GM12873 (cell line): Measurements from ENCODE around the gene KL.
A peak's percentile ranks its signal among the peaks of the same experiment; 100 is the strongest.

Source experiments
- TF ChIP-seq, protein P1 (sequence below): IDR thresholded peaks from 2 replicates; pipeline ENCODE4 v1.5.1; 2012; ENCODE audit warnings: low read depth, mild to moderate bottlenecking, moderate library complexity, low read length, control low read depth; ENCODE audit not compliant: insufficient read depth; ENCODE audit errors: missing control alignments

KL gene

DNA sequence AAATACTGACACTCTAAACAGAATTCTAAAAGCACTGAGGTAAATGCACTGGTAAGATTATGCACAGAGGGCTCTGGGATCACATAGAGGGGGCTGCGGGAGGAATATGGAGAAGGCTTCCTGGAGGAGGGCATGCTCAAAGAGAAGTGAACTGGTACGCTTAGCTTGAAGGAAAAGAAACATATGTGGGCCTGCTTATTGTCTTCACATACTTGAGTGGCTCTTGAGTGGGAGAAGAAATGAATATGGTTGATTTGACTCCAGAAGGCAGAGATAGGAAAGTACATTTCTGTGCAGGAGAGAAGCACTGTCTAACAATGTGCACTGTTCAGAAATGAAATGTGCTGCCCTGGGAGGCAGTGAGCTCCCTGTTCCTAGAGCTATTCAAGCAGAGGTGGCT, 91.1 kb downstream of the KL start:
- TF ChIP-seq, protein P1, sequence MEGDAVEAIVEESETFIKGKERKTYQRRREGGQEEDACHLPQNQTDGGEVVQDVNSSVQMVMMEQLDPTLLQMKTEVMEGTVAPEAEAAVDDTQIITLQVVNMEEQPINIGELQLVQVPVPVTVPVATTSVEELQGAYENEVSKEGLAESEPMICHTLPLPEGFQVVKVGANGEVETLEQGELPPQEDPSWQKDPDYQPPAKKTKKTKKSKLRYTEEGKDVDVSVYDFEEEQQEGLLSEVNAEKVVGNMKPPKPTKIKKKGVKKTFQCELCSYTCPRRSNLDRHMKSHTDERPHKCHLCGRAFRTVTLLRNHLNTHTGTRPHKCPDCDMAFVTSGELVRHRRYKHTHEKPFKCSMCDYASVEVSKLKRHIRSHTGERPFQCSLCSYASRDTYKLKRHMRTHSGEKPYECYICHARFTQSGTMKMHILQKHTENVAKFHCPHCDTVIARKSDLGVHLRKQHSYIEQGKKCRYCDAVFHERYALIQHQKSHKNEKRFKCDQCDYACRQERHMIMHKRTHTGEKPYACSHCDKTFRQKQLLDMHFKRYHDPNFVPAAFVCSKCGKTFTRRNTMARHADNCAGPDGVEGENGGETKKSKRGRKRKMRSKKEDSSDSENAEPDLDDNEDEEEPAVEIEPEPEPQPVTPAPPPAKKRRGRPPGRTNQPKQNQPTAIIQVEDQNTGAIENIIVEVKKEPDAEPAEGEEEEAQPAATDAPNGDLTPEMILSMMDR, result no peak

DNA sequence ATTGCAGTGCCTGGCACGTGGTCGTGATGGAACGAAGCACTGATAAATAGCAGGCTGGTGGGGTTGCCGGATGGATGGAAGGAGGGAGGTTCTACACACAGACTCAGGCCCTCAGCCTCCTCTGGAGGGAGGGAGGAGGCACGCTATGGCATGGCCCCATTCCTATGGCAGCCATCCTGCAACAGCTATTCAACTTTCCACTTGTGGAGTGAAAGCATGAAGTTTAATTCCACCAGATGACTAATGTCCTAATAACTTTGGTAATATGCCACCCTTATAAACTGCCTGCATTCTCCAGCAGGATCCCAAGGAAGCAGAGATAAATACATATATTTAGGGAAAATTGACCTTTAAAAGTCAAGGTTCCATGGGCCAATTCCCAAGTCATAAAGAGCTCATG, 92.4 kb downstream of the KL start:
- TF ChIP-seq, protein P1, result no peak

DNA sequence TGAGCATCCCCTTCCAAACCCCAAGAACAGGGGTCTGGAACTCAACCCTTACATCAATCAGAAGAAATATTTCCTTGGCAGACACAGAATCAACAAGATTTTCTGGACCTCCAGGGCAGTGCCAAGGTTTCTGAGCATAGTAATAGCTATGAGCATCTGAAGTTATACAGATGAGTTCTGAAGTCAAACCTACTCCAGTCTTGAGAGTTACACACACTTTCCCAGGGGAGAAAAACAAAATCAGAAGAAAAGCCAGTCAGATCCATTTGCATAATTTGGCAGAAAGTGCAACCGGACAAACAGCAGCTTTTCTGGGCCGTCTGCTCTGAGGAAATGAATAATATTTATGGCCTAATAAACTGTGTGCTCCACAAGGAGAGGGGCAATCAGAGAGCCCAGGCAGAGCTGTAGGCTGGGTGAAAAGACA, 93.1 kb downstream of the KL start:
- TF ChIP-seq, protein P1, result no peak

DNA sequence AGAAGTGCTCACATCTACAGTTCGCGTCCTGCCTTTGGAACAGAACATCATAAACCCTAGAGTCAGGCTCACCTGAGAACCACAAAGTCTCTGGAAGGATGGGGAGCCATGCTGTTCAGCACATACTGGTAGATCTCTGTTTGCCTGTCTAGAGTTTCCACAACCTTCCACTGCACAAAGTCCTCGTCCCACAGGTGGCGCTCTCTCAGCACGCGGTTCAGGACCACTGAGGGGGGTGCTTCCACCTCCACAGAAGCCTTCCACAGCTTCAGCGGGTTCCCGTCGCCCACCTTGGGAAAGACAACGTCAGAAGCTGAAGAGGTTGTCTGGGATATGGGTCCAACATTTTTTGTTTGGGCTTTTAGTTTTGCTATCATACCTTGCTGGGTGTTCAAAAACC, 93.6 kb downstream of the KL start:
- TF ChIP-seq, protein P1, result peak; percentile 73

DNA sequence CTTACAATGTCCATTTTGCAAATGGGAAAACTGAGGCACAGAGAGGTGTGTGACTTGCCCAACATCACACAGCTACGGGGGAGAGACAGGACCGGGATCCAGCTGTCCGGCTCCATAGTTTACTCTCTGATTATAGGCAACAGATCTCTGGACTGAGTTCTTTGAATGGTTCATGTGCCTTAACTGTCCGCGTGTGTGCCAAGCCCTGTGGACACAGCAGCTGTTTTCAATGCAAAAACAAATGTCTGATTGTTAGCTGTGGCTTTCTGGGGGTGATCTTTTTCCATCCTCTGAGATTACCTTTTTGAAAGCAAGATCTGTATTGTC, 94.1 kb downstream of the KL start:
- TF ChIP-seq, protein P1, result no peak

DNA sequence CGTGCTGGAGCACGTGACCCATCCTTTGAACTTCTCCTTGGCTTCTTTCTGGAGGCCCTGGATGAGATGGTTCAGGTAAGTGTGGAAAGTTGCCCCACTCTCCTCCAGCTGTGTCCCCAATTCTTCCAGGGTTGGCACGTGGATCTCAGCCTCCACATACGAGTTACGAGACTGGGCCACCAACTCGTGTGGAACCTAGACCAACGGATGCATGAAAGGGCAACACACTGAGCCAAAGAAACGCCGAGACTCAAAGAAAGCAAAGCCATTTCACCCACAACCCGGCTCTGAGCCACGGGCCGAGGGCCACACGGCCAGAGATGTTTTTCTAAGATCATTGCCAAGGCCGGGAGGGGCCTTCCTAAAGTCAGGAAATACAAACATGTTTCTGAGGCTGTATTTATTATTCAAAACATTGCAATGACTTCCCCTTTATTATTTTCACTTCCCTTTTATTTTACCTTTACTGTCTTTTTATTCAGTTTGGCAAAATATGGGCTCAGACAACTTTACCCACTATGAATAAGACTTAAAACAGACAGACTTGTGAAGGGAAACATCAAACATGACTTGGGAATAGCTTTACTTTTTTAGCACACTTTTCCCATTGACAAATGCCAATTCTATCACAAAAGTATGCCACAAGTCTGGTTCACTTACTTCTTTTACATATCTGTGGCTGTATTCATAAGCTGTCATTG, 94.6 kb downstream of the KL start:
- TF ChIP-seq, protein P1, result no peak

DNA sequence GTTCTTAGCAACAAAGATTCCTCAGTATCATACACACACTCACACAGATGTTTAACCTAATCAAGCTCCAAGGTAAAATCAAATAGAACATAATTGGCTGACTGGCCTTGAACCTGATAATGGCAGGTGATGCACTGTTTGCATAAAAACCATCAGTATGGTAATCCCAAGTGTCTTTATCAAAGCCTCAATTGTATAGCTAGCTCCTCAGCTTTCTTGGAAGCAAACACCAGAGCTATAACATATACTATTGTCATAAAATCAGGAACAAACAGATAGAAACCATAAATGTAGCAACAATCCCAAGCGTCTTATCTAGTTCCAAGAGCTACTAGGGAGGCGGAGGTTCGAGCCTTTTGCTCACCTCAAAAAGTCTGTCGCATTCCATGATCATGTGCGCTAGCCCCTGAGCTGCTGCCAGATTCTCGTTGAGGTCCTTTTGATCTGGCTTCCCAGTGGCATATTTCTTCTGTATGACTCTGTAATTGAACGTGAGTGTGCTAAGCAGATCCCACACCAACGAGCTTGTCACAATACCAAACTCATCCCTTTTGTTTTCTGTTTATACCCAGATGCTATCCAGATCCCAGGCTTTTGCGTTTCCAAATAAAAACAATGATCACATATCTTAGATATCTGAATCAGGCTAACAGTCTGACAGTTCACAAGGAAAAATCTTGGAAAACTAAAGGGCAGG, 95.3 kb downstream of the KL start:
- TF ChIP-seq, protein P1, result no peak
